ENCODE measurements around the gene PLA2R1. TPM values are rescaled to one million over a fixed set of nuclear protein-coding genes. Genes with fewer than 3 reads are reported as not detected.

PLA2R1 gene
- total RNA-seq, 3 donors from 2014 or later (not counting 1 experiment from before 2014, with no cell fraction given): not detected

- peaks cover 7% of the 10 kb centered on the region for H3K36me3 Mint-ChIP-seq
Observed at GRCh38 chr2:160097326-160097725, 34.9 kb upstream of the PLA2R1 start.

DNA sequence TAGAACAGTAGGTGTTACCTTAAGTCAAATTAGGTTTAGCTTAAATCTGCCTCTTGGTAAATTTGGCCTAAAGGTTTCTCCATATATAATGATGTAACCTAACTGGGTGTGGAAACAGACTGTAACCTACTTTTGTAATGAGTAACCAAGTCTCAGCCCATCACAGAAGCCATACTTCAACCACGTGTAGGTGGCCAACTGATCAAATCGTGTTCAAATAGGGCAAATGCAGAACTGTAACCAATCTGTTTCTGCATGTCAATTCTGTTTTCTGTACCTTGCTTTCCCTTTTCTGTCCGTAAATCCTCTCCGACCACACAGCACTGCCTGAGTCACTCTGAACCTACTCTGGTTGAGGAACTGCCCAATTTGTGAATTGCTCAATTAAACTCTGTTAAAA lies 34.0 kb upstream of the PLA2R1 start:
- no peaks in the 10 kb centered on the region for H3K36me3 ChIP-seq (ENCODE audit: control insufficient read depth, insufficient read depth, low read length)
- Mint-ChIP-seq H3K9me3 (peaks cover 0 to 2% of the 10 kb centered on the region in 2 donors), H3K4me1 (no peaks in the 10 kb centered on the region), H3K4me3 (no peak overlapping the region), H3K27ac (no peak overlapping the region), H3K36me3 (peaks cover 11% of the 10 kb centered on the region), H3K27me3 (ENCODE audit: low read depth in 2 of 2) (peaks cover 2 to 31% of the 10 kb centered on the region in 2 donors)
- TF ChIP-seq, protein P1, sequence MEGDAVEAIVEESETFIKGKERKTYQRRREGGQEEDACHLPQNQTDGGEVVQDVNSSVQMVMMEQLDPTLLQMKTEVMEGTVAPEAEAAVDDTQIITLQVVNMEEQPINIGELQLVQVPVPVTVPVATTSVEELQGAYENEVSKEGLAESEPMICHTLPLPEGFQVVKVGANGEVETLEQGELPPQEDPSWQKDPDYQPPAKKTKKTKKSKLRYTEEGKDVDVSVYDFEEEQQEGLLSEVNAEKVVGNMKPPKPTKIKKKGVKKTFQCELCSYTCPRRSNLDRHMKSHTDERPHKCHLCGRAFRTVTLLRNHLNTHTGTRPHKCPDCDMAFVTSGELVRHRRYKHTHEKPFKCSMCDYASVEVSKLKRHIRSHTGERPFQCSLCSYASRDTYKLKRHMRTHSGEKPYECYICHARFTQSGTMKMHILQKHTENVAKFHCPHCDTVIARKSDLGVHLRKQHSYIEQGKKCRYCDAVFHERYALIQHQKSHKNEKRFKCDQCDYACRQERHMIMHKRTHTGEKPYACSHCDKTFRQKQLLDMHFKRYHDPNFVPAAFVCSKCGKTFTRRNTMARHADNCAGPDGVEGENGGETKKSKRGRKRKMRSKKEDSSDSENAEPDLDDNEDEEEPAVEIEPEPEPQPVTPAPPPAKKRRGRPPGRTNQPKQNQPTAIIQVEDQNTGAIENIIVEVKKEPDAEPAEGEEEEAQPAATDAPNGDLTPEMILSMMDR (IDR thresholded peaks at IDR 0.05): no peak
- DNase-seq (no peak), ATAC-seq (no peak)
- H3K27me3 ChIP-seq (ENCODE audit: control insufficient read depth, insufficient read depth, low read length): no peaks in the 10 kb centered on the region
- no peaks in the 10 kb centered on the region for H3K4me1 ChIP-seq (ENCODE audit: control insufficient read depth, insufficient read depth, low read length)
- no peaks in the 10 kb centered on the region for H3K9me3 ChIP-seq (ENCODE audit: control insufficient read depth, insufficient read depth, low read length)
- H3K4me3 ChIP-seq (ENCODE audit: low read length): no peak overlapping the region
- WGBS (ENCODE audit: insufficient coverage): 64% methylated on average over 4 of the region's 4 CpGs
- intact Hi-C loops (cut with micrococcal nuclease): no loop called here
- H3K27ac ChIP-seq (ENCODE audit: low read length): no peak overlapping the region

More at GRCh38 chr2:160097326-160097725, 34.9 kb upstream of the PLA2R1 start:
- ATAC-seq (no peak), DNase-seq (no peak)
- Histone ChIP-seq H3K4me3 (ENCODE audit: low read length) (no peak overlapping the region), H3K27me3 (ENCODE audit: control insufficient read depth, insufficient read depth, low read length) (no peaks in the 10 kb centered on the region), H3K36me3 (ENCODE audit: control insufficient read depth, insufficient read depth, low read length) (no peaks in the 10 kb centered on the region), H3K9me3 (ENCODE audit: control insufficient read depth, insufficient read depth, low read length) (no peaks in the 10 kb centered on the region), H3K4me1 (ENCODE audit: control insufficient read depth, insufficient read depth, low read length) (no peaks in the 10 kb centered on the region), H3K27ac (ENCODE audit: low read length) (no peak overlapping the region)
- intact Hi-C loops (cut with micrococcal nuclease): no loop called here
- Mint-ChIP-seq H3K4me1 (no peaks in the 10 kb centered on the region), H3K27ac (no peak overlapping the region), H3K4me3 (no peak overlapping the region), H3K9me3 (no peaks in the 10 kb centered on the region), H3K27me3 (ENCODE audit: low read depth in 2 of 2) (peaks cover 2 to 27% of the 10 kb centered on the region in 2 donors)
- TF ChIP-seq, protein P1 (IDR thresholded peaks at IDR 0.05): no peak
- 100% methylated on average over 1 of the region's 1 CpG for WGBS (ENCODE audit: insufficient coverage)

DNA sequence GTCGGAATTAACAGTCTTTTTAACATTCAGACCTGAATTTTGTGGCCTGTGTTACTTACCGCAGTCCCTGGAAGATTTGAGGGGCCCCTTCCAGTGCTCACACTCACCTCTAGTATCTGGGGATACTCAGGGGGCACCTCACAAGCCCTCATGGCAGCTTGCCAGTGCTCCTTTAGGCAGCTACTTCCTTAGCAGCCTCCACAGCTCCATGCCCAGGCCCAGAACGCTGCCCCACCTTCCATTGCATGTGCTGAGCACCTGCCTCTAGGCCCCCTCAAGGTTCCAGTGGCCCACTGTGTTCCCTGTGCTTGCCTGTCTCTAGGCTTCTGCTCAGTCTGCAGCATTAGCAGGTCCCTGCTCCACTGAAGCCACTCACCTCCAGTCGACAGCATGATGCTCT lies 30.0 kb upstream of the PLA2R1 start:
- Histone ChIP-seq H3K4me1 (ENCODE audit: control insufficient read depth, insufficient read depth, low read length) (no peaks in the 10 kb centered on the region), H3K27me3 (ENCODE audit: control insufficient read depth, insufficient read depth, low read length) (no peaks in the 10 kb centered on the region), H3K9me3 (ENCODE audit: control insufficient read depth, insufficient read depth, low read length) (peaks cover 21% of the 10 kb centered on the region), H3K36me3 (ENCODE audit: control insufficient read depth, insufficient read depth, low read length) (no peaks in the 10 kb centered on the region), H3K27ac (ENCODE audit: low read length) (no peak overlapping the region), H3K4me3 (ENCODE audit: low read length) (no peak overlapping the region)
- Mint-ChIP-seq H3K4me3 (no peak overlapping the region), H3K9me3 (peaks cover 5 to 14% of the 10 kb centered on the region in 2 donors), H3K4me1 (no peaks in the 10 kb centered on the region), H3K27ac (no peak overlapping the region), H3K27me3 (ENCODE audit: low read depth in 2 of 2) (peaks cover 2 to 39% of the 10 kb centered on the region in 2 donors), H3K36me3 (peaks cover 43% of the 10 kb centered on the region)
- TF ChIP-seq, protein P1 (IDR thresholded peaks at IDR 0.05): no peak
- intact Hi-C loops (cut with micrococcal nuclease): no loop called here
- ATAC-seq: no peak
- WGBS (ENCODE audit: insufficient coverage): 86% methylated on average over 4 of the region's 4 CpGs
- no peak for DNase-seq

DNA sequence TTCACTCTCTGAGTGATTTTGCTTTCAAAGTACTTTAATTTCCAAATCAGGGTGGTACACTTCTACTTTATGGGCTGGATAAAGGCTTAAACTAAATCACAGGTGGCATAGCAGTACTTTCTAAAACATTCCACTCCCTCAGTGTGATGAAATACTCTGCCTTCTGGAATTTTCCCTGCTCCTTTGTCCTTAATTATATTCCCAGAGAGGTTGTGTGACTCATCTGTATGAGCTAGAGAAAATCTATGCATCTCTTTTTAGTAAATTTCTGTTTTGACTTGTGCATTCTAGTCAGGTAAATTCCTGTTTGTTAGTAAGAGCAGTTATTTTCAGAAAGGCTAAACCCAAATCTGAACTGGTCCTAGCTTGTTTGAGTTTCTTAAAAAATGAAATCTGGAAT lies 29.0 kb upstream of the PLA2R1 start:
- Histone ChIP-seq H3K27ac (ENCODE audit: low read length) (no peak overlapping the region), H3K4me3 (ENCODE audit: low read length) (no peak overlapping the region), H3K27me3 (ENCODE audit: control insufficient read depth, insufficient read depth, low read length) (no peaks in the 10 kb centered on the region), H3K9me3 (ENCODE audit: control insufficient read depth, insufficient read depth, low read length) (peaks cover 31% of the 10 kb centered on the region), H3K36me3 (ENCODE audit: control insufficient read depth, insufficient read depth, low read length) (no peaks in the 10 kb centered on the region), H3K4me1 (ENCODE audit: control insufficient read depth, insufficient read depth, low read length) (no peaks in the 10 kb centered on the region)
- H3K4me3 Mint-ChIP-seq: no peak overlapping the region
- H3K27me3 Mint-ChIP-seq (ENCODE audit: low read depth in 2 of 2): peaks cover 2 to 39% of the 10 kb centered on the region in 2 donors
- no peak for ATAC-seq
- intact Hi-C loops (cut with micrococcal nuclease): no loop called here
- TF ChIP-seq, protein P1 (IDR thresholded peaks at IDR 0.05): no peak
- no peaks in the 10 kb centered on the region for H3K4me1 Mint-ChIP-seq
- no peak overlapping the region for H3K27ac Mint-ChIP-seq
- no peak for DNase-seq
- peaks cover 5 to 19% of the 10 kb centered on the region in 2 donors for H3K9me3 Mint-ChIP-seq
- H3K36me3 Mint-ChIP-seq: peaks cover 48% of the 10 kb centered on the region
